ENCODE measurements around the gene PIK3C2G.

PIK3C2G gene

GRCh38 chr12:18581232-18581962 is 320.1 kb downstream of the PIK3C2G start:
- no peaks in the 10 kb centered on the region for H3K9me3 ChIP-seq (ENCODE audit: insufficient read depth, low read length, severe bottlenecking)
- DNase-seq (no peak), ATAC-seq (ENCODE audit: insufficient read depth, low read depth) (no peak)
- H4K20me1 ChIP-seq (ENCODE audit: insufficient read depth, low read length): no peaks in the 10 kb centered on the region
- H3K27me3 ChIP-seq (ENCODE audit: insufficient read depth, low read length, poor library complexity): no peaks in the 10 kb centered on the region
- no peaks in the 10 kb centered on the region for H3K79me2 ChIP-seq (ENCODE audit: insufficient read depth, low read length)
- no peaks in the 10 kb centered on the region for H3K36me3 ChIP-seq (ENCODE audit: insufficient read depth, low read length)
- TF ChIP-seq EZH2 (IDR thresholded peaks at IDR 0.05; ENCODE audit: borderline replicate concordance, low read depth, low read length, severe bottlenecking) (no peak), CTCF (IDR thresholded peaks at IDR 0.05; ENCODE audit: borderline replicate concordance, extremely low read depth, low read length, poor library complexity, severe bottlenecking) (no peak)
- H2AFZ ChIP-seq (ENCODE audit: low read depth, low read length): no peak overlapping the region
- H3K27ac ChIP-seq (ENCODE audit: low read length): no peak overlapping the region
- no peak overlapping the region for H3K4me2 ChIP-seq (ENCODE audit: insufficient read depth, low read length)
- no peak overlapping the region for H3K4me3 ChIP-seq (ENCODE audit: low read depth in 1 of 2, low read length in 2 of 2)
- H3K9ac ChIP-seq (ENCODE audit: low read depth, low read length): no peak overlapping the region
- H3K4me1 ChIP-seq (ENCODE audit: insufficient read depth, low read length): no peaks in the 10 kb centered on the region

GRCh38 chr12:18583655-18584054 is 322.3 kb downstream of the PIK3C2G start:
- Histone ChIP-seq H3K79me2 (ENCODE audit: insufficient read depth, low read length) (no peaks in the 10 kb centered on the region), H3K4me2 (ENCODE audit: insufficient read depth, low read length) (no peak overlapping the region), H3K27me3 (ENCODE audit: insufficient read depth, low read length, poor library complexity) (no peaks in the 10 kb centered on the region), H2AFZ (ENCODE audit: low read depth, low read length) (no peak overlapping the region), H3K4me1 (ENCODE audit: insufficient read depth, low read length) (no peaks in the 10 kb centered on the region), H4K20me1 (ENCODE audit: insufficient read depth, low read length) (no peaks in the 10 kb centered on the region), H3K9ac (ENCODE audit: low read depth, low read length) (no peak overlapping the region), H3K4me3 (ENCODE audit: low read depth in 1 of 2, low read length in 2 of 2) (no peak overlapping the region), H3K27ac (ENCODE audit: low read length) (no peak overlapping the region), H3K36me3 (ENCODE audit: insufficient read depth, low read length) (no peaks in the 10 kb centered on the region), H3K9me3 (ENCODE audit: insufficient read depth, low read length, severe bottlenecking) (no peaks in the 10 kb centered on the region)
- TF ChIP-seq CTCF (IDR thresholded peaks at IDR 0.05; ENCODE audit: borderline replicate concordance, extremely low read depth, low read length, poor library complexity, severe bottlenecking): no peak
- no peak for TF ChIP-seq EZH2 (IDR thresholded peaks at IDR 0.05; ENCODE audit: borderline replicate concordance, low read depth, low read length, severe bottlenecking)
- no peak for ATAC-seq (ENCODE audit: insufficient read depth, low read depth)
- no peak for DNase-seq

- Histone ChIP-seq H3K4me1 (ENCODE audit: insufficient read depth, low read length) (no peaks in the 10 kb centered on the region), H3K27me3 (ENCODE audit: insufficient read depth, low read length, poor library complexity) (no peaks in the 10 kb centered on the region), H3K4me3 (ENCODE audit: low read depth in 1 of 2, low read length in 2 of 2) (no peak overlapping the region), H3K27ac (ENCODE audit: low read length) (no peak overlapping the region), H2AFZ (ENCODE audit: low read depth, low read length) (no peak overlapping the region), H4K20me1 (ENCODE audit: insufficient read depth, low read length) (no peaks in the 10 kb centered on the region), H3K9me3 (ENCODE audit: insufficient read depth, low read length, severe bottlenecking) (no peaks in the 10 kb centered on the region), H3K9ac (ENCODE audit: low read depth, low read length) (no peak overlapping the region), H3K79me2 (ENCODE audit: insufficient read depth, low read length) (no peaks in the 10 kb centered on the region), H3K36me3 (ENCODE audit: insufficient read depth, low read length) (no peaks in the 10 kb centered on the region), H3K4me2 (ENCODE audit: insufficient read depth, low read length) (no peak overlapping the region)
- ATAC-seq (ENCODE audit: insufficient read depth, low read depth) (no peak), DNase-seq (no peak)
- no peak for TF ChIP-seq EZH2 (IDR thresholded peaks at IDR 0.05; ENCODE audit: borderline replicate concordance, low read depth, low read length, severe bottlenecking)
- no peak for TF ChIP-seq CTCF (IDR thresholded peaks at IDR 0.05; ENCODE audit: borderline replicate concordance, extremely low read depth, low read length, poor library complexity, severe bottlenecking)
Measured at GRCh38 chr12:18586581-18586980, 325.3 kb downstream of the PIK3C2G start.

Measured in DND-41 (cell line).